Activated naive CD8-positive, alpha-beta T cell treated with anti-CD3 and anti-CD28 coated beads for 36 hours (primary cell): ENCODE results near the gene LEMD2. TPM values are rescaled to one million over a fixed set of nuclear protein-coding genes. Genes with fewer than 3 reads are reported as not detected.
"Not testable (repeated sequence)": the region's sequence is repeated elsewhere in the genome, so short reads cannot be mapped to it uniquely, and the experiment has no call there.

Source experiments
- DNase-seq: peaks from one replicate; pipeline ENCODE4 v3.0.0; 2021
- H3K27ac Mint-ChIP-seq: one replicate; pipeline ENCODE4 v1.8.0; 2022; ENCODE audit warnings: mild to moderate bottlenecking, moderate library complexity, mixed read lengths
- H3K27me3 Mint-ChIP-seq: one replicate; pipeline ENCODE4 v1.8.0; 2022; ENCODE audit warnings: mild to moderate bottlenecking, mixed read lengths
- H3K36me3 Mint-ChIP-seq: one replicate; pipeline ENCODE4 v1.8.0; 2021; ENCODE audit warnings: mild to moderate bottlenecking, mixed read lengths
- H3K4me1 Mint-ChIP-seq: one replicate; pipeline ENCODE4 v1.8.0; 2021; ENCODE audit warnings: mixed read lengths
- H3K4me3 Mint-ChIP-seq: one replicate; pipeline ENCODE4 v1.8.0; 2022; ENCODE audit warnings: mild to moderate bottlenecking, moderate library complexity, mixed read lengths
- H3K9me3 Mint-ChIP-seq: one replicate; pipeline ENCODE4 v1.8.0; 2022; ENCODE audit warnings: mixed read lengths
- total RNA-seq, 2 experiments: library from RNA; stranded (reverse); gene quantifications; one replicate each; pipeline ENCODE4 v1.2.3, GENCODE V29; 2021

Gene LEMD2
- 10 to 100 TPM; 33.1 to 38.8 TPM for total RNA-seq

DNA sequence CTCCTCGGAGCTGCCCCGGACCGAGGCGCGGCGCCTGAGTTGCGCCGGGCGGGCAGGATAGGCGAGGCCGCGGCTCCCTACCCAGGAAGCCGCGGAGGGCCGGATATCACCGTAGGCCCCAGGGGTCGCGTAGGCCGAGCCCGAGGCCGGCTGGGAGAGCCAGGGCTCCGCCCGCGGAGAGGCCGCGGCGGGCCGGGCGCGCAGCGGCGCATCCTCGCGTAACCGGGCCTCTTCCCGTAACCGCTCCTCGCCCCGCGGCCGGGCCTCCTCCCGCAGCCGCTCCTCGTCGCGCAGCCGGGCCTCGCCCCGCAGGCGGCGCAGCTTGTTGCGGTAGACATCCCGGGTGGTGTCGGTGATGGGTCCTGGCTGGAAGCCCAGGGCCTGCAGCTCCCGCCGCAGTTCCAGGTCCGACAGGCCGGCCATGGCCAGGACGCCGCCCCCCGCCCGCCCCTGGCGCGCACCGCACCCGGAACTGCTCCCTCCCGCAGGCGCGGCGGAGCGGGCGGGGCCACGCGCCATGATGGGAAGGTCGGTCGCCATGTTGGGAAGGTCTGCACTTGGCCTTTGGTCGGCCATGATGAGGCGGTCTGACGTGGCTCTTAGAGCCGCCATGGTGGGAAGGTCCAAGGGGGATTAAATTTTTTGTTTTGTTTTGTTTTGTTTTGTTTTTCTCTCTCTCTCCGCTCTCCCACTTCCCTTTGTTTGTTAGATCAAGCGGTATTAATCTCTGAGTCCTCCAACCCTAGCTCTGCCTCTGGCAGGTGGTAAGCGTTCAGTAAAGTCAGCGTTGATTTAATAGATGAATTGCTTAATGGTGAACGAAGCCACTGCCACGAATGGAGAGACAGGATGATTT is at the start of gene LEMD2:
TSS of gene LEMD2 (minus strand) at position 437 of the 856 bp plus-strand sequence. CDS start at position 423, 14 bp downstream.
- DNase-seq: peak; percentile 94
- Mint-ChIP-seq H3K27me3 (no peaks in the 10 kb centered on the region), H3K4me1 (peaks cover 42% of the 10 kb centered on the region), H3K27ac (peak within 1 kb of the TSS; percentile 96), H3K36me3 (peaks cover 14% of the 10 kb centered on the region), H3K4me3 (peak within 1 kb of the TSS; percentile 94), H3K9me3 (no peaks in the 10 kb centered on the region)

DNA sequence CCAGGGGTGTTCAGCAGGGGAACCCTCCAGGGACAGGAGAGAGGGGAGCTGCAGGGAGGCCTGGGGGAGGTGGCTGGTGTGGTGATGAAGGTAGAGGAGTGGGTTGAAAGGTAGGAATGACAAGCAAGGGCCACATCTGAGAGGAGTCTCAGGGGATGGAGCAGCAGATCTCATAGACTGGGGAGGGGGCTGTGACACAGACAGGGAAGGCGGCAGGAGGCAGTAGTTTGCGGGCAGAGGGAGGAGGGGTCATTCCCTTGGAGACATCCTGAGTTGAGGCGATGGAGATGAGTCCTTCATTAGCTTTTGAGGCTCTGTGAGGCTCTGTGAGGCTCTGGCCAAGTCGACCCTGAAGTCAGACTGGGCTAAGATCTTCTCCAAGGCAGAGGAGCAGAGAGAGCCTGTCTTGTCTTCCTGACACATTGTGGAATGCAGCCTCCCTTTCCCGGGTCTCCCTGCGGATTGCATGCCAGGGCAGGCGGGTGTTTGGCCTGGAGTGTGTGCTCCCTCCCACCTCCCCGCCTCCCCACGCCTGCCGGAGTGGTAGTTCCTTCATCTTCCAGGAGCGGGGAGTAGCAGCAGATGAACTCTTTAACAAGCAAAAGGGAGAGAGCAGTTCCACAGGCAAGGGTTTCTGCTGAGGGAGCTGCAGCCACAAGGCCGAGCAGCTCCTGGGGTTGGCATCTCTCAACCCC is 49.2 kb upstream of the LEMD2 start:
- no peak overlapping the region for H3K4me3 Mint-ChIP-seq
- H3K27me3 Mint-ChIP-seq: no peaks in the 10 kb centered on the region
- DNase-seq: no peak
- H3K9me3 Mint-ChIP-seq: peaks cover 4% of the 10 kb centered on the region
- H3K27ac Mint-ChIP-seq: no peak overlapping the region
- H3K36me3 Mint-ChIP-seq: no peaks in the 10 kb centered on the region
- peaks cover 11% of the 10 kb centered on the region for H3K4me1 Mint-ChIP-seq

DNA sequence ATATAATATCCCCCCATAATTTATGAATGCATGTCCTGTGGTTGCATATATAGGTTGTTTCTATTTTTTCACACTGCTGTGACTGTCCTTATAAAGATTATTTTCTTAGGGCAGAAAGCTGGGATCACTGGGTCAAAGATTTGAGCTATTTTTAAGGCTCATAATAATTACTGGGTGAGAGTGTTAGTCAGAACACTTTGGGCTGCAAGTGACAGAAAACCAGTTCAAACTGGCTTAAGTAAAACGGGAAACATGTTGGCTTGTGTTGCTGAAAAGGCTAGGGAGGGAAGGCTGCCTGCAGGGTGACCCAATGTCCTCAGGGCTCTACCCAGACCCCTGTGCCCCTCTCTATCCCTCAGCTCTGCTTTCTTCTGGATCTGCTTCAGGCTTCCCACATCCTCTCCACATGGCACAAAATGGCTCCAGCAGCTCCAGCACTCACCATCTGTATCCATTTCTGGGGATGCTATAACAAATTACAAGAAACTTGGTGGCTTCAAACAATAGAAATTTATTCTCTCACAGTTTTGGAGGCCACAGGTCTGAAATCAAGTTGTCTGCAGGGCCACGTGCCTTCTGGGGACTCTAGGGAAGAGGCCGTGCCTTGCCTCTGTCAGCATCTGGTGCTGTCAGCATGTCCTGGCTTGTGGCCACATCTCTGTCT is 48.0 kb upstream of the LEMD2 start:
- H3K9me3 Mint-ChIP-seq: peaks cover 4% of the 10 kb centered on the region
- H3K27ac Mint-ChIP-seq: no peak overlapping the region
- H3K4me3 Mint-ChIP-seq: no peak overlapping the region
- H3K27me3 Mint-ChIP-seq: no peaks in the 10 kb centered on the region
- H3K36me3 Mint-ChIP-seq: no peaks in the 10 kb centered on the region
- H3K4me1 Mint-ChIP-seq: peaks cover 11% of the 10 kb centered on the region
- DNase-seq: no peak

DNA sequence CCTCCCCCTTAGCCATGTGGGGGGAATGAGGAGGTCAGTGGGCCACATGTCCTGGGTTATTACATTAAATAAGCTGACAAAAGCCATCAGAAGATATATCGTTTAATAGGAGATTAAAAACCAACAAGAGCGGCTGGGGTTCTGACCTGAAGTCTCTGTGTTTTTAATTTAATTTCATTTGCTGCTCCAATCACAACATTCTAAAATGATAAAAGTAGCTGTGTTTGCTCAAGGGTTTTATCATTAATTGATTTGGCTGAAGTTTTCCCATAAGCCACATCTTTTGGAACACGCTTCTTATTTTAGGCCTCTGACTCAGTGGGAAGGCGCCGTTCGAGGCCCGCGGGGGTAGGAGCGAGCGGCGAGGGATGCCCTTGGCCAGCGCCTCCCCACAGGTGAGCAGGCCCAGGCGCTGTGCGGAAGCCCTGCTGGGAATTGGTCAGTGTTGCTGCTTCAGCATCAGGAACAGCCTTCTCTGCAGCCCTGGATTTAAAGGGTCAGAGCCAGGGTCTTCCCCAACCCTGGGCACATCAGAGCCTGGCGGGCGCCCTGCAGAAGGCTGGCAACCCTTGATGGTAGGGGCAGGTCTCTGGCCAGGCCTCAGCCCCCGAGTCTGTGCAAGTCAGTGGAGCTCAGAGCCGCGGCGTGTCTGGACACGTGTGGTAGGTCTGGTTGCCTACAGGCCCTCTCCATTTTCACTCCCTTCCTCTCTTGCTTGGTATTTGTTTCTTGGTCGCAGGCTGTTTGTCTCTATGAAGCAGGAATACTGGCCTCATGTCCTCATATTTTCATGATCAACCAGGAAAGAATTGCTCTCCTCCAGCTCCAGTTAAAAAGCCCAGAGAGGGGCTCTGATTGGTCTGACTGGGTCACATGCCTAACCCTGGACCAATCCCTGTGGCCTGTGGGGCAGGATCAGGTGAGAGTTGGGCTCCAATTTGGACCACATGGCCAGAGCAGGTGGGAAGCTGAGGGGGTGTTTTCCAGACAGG is 45.8 kb upstream of the LEMD2 start:
- no peaks in the 10 kb centered on the region for H3K36me3 Mint-ChIP-seq
- peaks cover 3% of the 10 kb centered on the region for H3K4me1 Mint-ChIP-seq
- DNase-seq: no peak
- H3K27me3 Mint-ChIP-seq: no peaks in the 10 kb centered on the region
- peaks cover 4% of the 10 kb centered on the region for H3K9me3 Mint-ChIP-seq
- no peak overlapping the region for H3K4me3 Mint-ChIP-seq
- H3K27ac Mint-ChIP-seq: no peak overlapping the region

DNA sequence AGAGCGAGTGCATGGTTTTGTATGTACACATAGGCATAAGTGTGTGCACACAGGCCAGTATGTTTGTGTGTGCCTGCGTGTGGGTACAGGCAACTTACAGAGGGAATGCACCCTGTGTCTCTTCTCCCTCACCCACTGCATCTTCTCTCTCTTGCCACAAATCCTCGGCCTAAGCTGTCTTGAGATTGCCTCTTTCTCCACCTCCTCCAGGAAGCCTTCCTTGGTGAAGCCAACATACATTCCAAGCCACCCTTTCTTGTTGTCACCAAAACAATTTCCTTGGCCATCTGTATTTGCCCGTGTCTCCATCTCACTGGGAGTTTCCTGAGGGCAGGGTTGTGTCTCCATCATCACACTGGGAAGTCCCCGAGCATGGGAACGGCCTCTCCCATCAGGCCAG is 44.7 kb upstream of the LEMD2 start:
- no peak for DNase-seq
- H3K36me3 Mint-ChIP-seq: no peaks in the 10 kb centered on the region
- H3K9me3 Mint-ChIP-seq: peaks cover 4% of the 10 kb centered on the region
- no peak overlapping the region for H3K27ac Mint-ChIP-seq
- no peaks in the 10 kb centered on the region for H3K27me3 Mint-ChIP-seq
- no peak overlapping the region for H3K4me3 Mint-ChIP-seq
- no peaks in the 10 kb centered on the region for H3K4me1 Mint-ChIP-seq

DNA sequence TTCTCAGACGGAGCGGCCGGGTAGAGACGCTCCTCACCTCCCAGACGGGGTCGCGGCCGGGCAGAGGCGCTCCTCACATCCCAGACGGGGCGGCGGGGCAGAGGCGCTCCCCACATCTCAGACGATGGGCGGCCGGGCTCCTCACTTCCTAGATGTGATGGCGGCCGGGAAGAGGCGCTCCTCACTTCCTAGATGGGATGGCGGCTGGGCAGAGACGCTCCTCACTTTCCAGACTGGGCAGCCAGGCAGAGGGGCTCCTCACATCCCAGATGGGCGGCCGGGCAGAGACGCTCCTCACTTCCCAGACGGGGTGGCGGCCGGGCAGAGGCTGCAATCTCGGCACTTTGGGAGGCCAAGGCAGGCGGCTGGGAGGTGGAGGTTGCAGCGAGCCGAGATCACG is 43.9 kb upstream of the LEMD2 start:
- not testable (repeated sequence) for H3K4me1 Mint-ChIP-seq, H3K36me3 Mint-ChIP-seq

DNA sequence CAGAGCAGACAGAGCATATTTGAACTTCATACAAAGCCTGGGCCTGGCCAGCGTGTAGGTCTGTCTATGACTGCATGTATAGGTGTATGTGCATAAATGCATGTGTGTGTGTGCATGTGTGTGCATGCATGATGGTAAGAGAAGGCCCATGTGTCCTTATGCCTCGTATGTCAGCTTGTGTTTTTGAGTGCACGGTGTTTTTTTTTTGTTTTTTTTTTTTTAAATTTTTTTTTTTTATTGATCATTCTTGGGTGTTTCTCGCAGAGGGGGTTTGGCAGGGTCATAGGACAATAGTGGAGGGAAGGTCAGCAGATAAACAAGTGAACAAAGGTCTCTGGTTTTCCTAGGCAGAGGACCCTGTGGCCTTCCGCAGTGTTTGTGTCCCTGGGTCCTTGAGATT is 42.8 kb upstream of the LEMD2 start:
- H3K27ac Mint-ChIP-seq, DNase-seq, H3K27me3 Mint-ChIP-seq, H3K4me3 Mint-ChIP-seq, H3K4me1 Mint-ChIP-seq, H3K36me3 Mint-ChIP-seq, H3K9me3 Mint-ChIP-seq: not testable (repeated sequence)

More for the DNA sequence above, 43.9 kb upstream of the LEMD2 start:
- H3K27me3 Mint-ChIP-seq, H3K4me3 Mint-ChIP-seq, H3K9me3 Mint-ChIP-seq, H3K27ac Mint-ChIP-seq, DNase-seq: not testable (repeated sequence)

DNA sequence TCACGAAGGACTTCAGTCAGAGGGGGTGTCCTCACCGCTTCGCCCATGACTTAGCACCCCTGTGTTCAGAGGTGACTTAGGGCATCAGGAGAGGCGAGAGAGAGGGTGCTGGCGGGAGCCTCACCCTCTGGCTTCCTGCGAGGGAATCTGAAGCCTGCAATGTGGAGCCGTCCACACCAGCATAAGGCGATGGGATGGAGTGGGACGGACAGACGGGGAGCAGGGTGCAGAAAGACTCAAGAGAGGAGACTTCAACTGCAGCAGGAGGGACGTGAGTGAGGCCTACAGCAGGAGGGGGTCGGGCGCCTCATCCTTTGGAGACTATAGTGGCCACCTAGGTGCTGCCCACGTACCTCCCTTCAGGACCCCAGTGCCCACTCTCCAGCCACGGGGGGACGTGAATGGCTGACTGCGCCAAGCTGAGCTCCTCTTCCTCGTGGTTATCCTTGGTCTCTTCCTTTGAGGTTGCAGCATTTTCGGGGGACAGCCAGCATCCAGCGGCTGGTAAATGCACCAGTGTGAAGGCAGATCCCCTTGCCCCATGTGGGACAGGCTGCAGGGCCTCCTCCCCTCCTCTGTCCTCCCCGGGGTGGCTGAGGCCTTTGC is 41.8 kb upstream of the LEMD2 start:
- no peaks in the 10 kb centered on the region for H3K9me3 Mint-ChIP-seq
- no peak for DNase-seq
- H3K4me1 Mint-ChIP-seq: no peaks in the 10 kb centered on the region
- H3K27me3 Mint-ChIP-seq: no peaks in the 10 kb centered on the region
- no peak overlapping the region for H3K4me3 Mint-ChIP-seq
- H3K27ac Mint-ChIP-seq: no peak overlapping the region
- H3K36me3 Mint-ChIP-seq: no peaks in the 10 kb centered on the region

DNA sequence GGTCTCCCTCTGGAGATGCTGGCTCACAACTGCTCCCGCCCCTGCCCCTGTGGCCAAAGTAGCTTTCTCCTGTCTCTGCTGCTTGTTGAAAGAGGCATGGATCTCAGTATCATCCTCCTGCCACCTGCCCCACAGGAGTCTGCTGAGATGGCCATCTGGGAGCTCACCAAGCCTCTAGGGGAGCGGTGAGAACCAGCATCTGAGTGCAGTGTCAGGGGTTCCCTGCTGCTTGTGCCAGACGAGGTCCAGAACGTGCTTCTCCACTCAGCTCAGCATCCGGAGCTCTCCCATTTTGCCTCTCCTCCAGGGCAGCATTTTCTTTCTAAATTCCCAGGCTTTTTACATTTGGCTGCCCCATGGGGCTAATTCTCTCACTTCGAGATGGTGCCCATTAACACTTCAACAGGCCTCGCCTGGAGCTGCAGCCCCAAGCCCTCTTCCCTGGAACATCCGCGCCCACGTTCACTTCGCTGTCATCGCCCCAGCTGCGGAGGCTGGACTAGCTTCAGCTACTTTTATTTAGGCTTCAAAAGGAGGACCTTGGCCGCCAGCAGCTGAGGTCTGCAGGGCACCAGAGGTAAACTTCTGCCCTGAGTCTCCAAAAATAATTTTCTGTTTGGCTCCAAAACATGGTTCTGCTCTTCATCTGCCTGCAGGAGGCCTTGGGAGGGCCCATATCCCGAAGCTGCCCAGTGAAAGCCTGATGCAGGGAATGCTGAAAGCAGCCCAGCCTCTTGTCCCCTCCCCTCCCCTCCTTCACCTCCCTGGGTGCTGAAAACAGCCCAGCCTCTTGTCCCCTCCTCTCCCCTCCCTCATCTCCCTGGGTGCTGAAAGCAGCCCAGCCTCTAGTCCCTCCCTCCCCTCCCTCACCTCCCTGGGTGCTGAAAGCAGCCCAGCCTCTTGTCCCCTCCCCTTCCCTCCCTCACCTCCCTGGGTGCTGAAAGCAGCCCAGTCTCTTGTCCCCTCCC is 40.1 kb upstream of the LEMD2 start:
- Mint-ChIP-seq H3K36me3 (no peaks in the 10 kb centered on the region), H3K4me3 (no peak overlapping the region), H3K27me3 (no peaks in the 10 kb centered on the region), H3K27ac (no peak overlapping the region), H3K9me3 (no peaks in the 10 kb centered on the region), H3K4me1 (no peaks in the 10 kb centered on the region)
- DNase-seq: no peak

DNA sequence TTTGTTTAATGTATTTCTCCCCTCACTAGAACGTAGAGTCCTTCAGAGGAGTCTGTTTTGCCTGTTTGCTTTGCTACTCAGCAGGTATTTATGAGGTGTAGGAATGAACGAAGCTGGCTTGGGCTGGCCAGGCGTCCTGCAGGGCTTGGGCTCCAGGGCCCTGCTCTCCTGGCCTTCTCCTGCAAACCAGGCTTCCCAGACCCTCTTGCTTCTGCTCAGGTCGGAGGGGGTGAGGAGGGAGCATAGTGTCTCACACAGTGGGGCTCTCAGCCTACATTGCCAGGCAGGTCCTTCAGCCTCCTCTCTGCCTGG is 39.5 kb upstream of the LEMD2 start:
- H3K4me3 Mint-ChIP-seq: no peak overlapping the region
- H3K27me3 Mint-ChIP-seq: no peaks in the 10 kb centered on the region
- DNase-seq: no peak
- H3K27ac Mint-ChIP-seq: no peak overlapping the region
- H3K4me1 Mint-ChIP-seq: no peaks in the 10 kb centered on the region
- H3K9me3 Mint-ChIP-seq: no peaks in the 10 kb centered on the region
- H3K36me3 Mint-ChIP-seq: no peaks in the 10 kb centered on the region

DNA sequence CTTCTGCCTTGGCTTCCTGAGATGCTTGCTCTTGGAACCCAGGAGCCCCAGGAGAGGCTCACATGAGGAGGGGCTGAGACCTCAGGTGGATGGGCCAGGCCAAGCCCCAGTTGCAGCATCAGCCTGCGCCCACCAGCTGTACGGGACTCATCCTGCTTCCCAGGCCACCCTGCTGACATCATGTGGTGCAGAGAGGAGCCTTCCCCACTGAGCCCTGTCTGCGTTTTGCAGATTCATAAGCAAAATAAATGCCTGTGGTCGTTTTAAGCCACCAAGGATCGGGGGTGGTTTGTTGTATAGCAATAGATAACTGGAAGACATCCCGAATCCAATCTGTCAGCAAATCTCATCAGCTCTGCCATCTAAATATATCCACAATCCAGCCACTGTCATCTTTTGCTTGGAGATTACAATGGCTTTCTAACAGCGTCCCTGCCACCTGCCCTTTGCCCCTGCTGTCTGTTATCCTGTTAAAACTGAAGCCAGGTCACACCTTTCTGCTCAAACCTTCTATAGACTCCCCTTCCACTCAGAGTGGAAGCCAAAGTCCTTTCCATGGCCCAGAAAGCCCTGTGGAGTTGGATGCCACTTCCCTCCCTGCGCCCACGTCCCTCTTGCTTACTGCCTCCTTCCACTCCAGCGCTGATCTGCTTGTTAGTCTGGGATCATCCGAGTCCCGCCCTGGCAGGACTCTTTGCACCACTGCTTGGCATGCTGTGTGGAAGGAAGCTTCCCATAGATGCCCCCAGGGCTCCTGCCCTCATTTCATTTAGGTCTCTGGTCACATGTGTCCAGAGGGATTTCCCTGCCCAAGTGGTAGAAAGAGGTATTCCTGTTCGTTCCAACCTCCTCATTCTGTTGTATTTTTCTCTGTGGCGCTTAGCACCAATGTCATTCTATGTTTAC is 38.9 kb upstream of the LEMD2 start:
- Mint-ChIP-seq H3K4me3 (no peak overlapping the region), H3K4me1 (no peaks in the 10 kb centered on the region), H3K27me3 (no peaks in the 10 kb centered on the region), H3K9me3 (no peaks in the 10 kb centered on the region), H3K36me3 (no peaks in the 10 kb centered on the region), H3K27ac (no peak overlapping the region)
- no peak for DNase-seq

DNA sequence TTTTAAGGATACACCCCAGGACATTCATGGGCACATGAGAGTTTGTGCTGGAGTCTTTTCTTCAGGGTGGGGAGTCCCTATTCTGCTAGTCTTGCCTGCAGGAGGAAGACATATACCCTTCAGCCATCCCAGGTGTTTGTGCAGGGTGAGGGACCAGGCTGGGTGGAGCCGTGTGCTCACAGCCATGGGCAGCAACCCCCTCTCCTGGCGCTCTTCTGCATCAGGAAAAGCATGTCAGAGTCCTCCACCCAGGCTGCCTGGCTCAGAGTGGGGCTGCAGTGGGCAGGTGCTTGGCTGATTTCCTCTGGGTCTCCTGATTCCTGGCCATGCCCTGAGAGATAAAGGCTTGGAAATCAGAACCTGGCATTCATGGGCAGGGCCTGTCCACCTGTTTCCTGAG is 37.6 kb upstream of the LEMD2 start:
- H3K36me3 Mint-ChIP-seq: no peaks in the 10 kb centered on the region
- no peaks in the 10 kb centered on the region for H3K27me3 Mint-ChIP-seq
- DNase-seq: no peak
- H3K9me3 Mint-ChIP-seq: no peaks in the 10 kb centered on the region
- H3K4me1 Mint-ChIP-seq: no peaks in the 10 kb centered on the region
- H3K4me3 Mint-ChIP-seq: no peak overlapping the region
- no peak overlapping the region for H3K27ac Mint-ChIP-seq
